Measurements from ENCODE around the gene FAM53B.
A peak's percentile ranks its signal among the peaks of the same experiment; 100 is the strongest.

The FAM53B gene

GRCh38 chr10:124668517-124669051, 75.6 kb downstream of the FAM53B start:
- TF ChIP-seq CTCF (IDR thresholded peaks at IDR 0.05; ENCODE audit: low read depth, low read length) = no peak
- no peak overlapping the region for H3K4me3 ChIP-seq (replicated peaks in 1 of 2; ENCODE audit: low read depth in 2 of 2, low read length in 2 of 2)
- no peak for DNase-seq (ENCODE audit: low read depth in 2 of 2)

- TF ChIP-seq CTCF (IDR thresholded peaks at IDR 0.05; ENCODE audit: low read depth, low read length) = no peak
- no peak for DNase-seq (ENCODE audit: low read depth in 2 of 2)
- H3K4me3 ChIP-seq (replicated peaks in 1 of 2; ENCODE audit: low read depth in 2 of 2, low read length in 2 of 2) = no peak overlapping the region
Measured at GRCh38 chr10:124667425-124668345, 76.5 kb downstream of the FAM53B start.

- H3K4me3 ChIP-seq (replicated peaks in 1 of 2; ENCODE audit: low read depth in 2 of 2, low read length in 2 of 2) = no peak overlapping the region
- TF ChIP-seq CTCF (IDR thresholded peaks at IDR 0.05; ENCODE audit: low read depth, low read length) = no peak
- no peak for DNase-seq (ENCODE audit: low read depth in 2 of 2)
Measured at GRCh38 chr10:124666494-124666893, 77.7 kb downstream of the FAM53B start.

GRCh38 chr10:124665980-124666379, 78.2 kb downstream of the FAM53B start:
- H3K4me3 ChIP-seq (replicated peaks in 1 of 2; ENCODE audit: low read depth in 2 of 2, low read length in 2 of 2) = no peak overlapping the region
- DNase-seq (ENCODE audit: low read depth in 2 of 2) = peak in 1 of 2 donors; percentile 34
- TF ChIP-seq CTCF (IDR thresholded peaks at IDR 0.05; ENCODE audit: low read depth, low read length) = no peak

DNA sequence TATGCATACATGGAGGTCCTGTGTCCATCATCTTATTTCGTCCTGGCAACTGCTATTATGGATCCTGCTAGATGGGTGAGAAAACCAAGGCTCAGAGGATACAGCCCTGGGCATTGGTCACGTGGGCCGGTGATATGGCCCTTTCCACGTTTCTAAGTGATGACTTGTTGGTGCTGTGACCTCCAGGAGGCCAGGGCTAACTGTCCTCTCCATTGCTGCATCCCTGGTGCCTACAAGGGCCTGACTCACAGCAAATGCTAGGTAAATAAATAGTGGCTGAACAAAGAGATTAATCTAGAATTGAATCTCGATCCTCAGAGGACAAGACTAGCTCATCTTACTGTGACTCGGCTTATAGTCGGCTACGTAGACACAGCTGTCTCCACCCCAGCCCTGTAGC, 78.6 kb downstream of the FAM53B start:
- no peak overlapping the region for H3K4me3 ChIP-seq (replicated peaks in 1 of 2; ENCODE audit: low read depth in 2 of 2, low read length in 2 of 2)
- no peak for TF ChIP-seq CTCF (IDR thresholded peaks at IDR 0.05; ENCODE audit: low read depth, low read length)
- no peak for DNase-seq (ENCODE audit: low read depth in 2 of 2)

GRCh38 chr10:124665091-124665490, 79.1 kb downstream of the FAM53B start:
- no peak for TF ChIP-seq CTCF (IDR thresholded peaks at IDR 0.05; ENCODE audit: low read depth, low read length)
- no peak for DNase-seq (ENCODE audit: low read depth in 2 of 2)
- no peak overlapping the region for H3K4me3 ChIP-seq (replicated peaks in 1 of 2; ENCODE audit: low read depth in 2 of 2, low read length in 2 of 2)
